GM21360 (cell line): ENCODE measurements around the gene ATXN1.
"Not testable (repeated sequence)": the region's sequence is repeated elsewhere in the genome, so short reads cannot be mapped to it uniquely, and the experiment has no call there.

Experiments
- ATAC-seq: cut with Tn5 transposase; IDR thresholded peaks from one replicate; pipeline ENCODE4 v1.9.1; 2021; ENCODE audit warnings: mild to moderate bottlenecking, moderate library complexity; ENCODE audit not compliant: unreplicated experiment

Gene ATXN1

DNA sequence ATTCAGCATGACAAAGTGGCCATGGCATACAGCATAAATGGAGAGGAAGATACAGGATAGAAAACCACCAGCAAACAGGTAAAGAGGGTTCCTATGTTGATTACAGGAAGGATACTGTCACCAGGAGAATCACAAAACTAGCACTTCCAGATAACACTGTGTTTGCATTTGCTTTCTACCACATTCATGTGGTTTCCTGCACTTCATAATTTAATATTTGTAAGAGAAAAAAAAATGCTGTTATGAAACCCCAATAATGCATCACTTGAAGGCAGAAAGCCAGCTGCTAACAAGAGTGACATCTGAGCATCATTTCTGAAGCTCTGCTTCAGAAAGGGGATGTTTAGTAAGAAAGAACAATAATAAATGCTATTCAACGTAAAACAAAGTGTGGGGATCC, 106.6 kb downstream of the ATXN1 start:
- no peak for ATAC-seq

GRCh38 chr6:16653226-16653625, 108.0 kb downstream of the ATXN1 start:
- ATAC-seq = no peak

- ATAC-seq = no peak
Observed at GRCh38 chr6:16651871-16652270, 109.4 kb downstream of the ATXN1 start.

- ATAC-seq = no peak
Observed at GRCh38 chr6:16649890-16650289, 111.4 kb downstream of the ATXN1 start.

GRCh38 chr6:16649241-16649640, 112.0 kb downstream of the ATXN1 start:
- no peak for ATAC-seq

DNA sequence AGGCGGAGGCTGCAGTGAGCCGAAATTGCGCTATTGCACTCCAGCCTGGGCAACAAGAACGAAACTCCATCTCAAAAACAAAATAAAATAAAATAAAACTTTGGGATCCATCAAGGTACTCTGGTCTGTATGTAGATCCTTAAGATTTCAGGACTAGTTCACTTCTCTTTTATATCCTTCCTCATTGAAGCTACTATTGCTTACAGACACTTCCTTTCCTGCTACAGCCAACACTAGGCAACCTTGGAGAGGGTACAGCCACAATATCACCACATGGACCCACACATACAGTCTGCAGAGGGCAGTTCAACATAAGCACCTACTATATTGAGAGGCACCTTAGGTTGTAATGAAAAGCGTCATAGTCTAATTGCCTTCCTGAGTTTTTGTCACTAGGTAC, 113.3 kb downstream of the ATXN1 start:
- ATAC-seq = no peak

DNA sequence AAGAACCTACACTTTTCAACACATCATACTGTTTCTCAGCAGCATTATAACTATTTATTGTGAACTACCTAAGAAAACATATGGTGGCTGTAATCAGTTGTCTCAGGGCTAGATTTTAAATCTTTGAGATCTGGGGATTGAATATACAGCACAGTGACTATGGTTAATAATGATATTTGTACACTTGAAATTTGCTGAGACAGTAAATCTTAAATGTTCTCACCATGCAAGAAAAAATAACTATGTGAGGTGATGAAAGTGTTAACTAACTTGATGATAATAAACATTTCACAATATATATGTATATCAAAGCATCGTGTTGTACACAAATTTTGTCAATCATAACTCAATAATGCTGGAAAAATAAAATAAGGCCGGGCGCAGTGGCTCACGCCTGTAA, 113.8 kb downstream of the ATXN1 start:
- ATAC-seq = no peak

- no peak for ATAC-seq
Observed at GRCh38 chr6:16644540-16645250, 116.6 kb downstream of the ATXN1 start.

DNA sequence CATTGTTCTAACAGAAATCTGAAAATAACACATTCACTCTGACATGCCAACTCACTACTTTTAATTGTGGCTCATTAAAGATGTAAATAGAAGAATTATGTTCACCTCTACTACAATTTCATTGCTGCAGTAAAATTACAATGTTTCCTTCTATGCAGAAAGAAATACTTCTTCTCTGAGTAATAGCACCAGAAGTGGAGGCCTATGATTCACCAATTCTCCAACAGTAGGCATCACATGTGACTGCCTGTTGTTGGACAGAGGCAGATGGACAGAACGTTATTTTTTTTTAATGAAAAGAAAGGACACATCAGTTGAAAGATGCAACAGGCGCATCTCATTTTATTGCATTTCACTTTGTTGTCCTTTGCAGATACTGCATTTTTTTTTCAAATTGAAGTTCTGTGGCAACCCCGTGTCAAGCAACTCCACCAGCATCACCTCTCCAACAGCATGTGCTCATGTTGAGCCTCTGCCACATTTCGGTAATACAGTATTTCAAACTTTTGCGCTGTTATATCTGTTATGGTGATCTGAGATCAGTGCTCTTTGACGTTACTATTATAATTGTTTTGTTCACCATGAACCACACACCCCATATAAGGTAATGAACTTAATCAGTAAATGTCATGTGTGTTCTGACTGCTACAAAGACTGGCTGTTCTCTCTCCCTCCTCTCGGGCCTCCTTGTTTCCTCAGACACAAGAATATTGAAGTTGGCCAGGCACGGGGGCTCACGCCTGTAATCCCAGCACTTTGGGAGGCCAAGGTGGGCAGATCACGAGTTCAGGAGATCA, 121.4 kb downstream of the ATXN1 start:
- no peak for ATAC-seq

- ATAC-seq = no peak
Observed at GRCh38 chr6:16637635-16638034, 123.6 kb downstream of the ATXN1 start.

DNA sequence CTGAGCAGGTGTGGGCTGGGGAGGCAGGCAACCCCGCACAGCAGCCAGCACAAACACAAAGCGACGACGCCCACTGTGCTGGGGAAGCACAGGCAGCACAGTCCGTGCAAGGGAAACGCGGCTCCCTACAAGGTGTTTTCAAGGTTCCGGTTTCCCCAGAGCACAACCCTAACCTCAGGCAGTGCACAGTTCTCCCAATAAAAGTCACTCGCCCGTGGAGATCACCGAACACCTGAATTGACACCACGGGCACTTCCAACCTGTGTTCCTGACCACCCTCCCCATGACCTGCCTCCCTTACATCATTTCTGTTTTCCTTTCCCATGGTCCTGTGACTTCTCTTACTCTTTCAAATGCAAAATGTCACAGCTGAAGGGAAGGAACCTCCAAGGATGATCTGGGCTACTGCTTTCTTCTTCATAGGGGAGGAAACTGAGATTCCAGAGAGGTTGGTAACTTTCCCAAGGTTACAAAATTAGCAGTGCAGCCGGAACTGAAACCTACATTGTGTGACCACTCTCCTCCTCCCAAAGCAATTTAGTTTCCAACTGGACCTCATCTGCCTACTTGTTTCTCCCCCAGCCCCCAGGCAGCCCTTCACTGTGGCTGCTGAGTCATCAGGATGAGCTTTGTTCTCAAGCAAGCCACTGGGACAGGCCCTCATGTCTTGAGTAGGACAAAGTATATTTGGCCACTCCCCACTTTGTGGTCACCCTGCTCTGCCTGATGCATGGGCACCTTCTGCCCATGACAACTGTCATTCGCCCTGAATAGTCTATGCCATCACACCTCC, 125.3 kb downstream of the ATXN1 start:
- ATAC-seq = no peak

DNA sequence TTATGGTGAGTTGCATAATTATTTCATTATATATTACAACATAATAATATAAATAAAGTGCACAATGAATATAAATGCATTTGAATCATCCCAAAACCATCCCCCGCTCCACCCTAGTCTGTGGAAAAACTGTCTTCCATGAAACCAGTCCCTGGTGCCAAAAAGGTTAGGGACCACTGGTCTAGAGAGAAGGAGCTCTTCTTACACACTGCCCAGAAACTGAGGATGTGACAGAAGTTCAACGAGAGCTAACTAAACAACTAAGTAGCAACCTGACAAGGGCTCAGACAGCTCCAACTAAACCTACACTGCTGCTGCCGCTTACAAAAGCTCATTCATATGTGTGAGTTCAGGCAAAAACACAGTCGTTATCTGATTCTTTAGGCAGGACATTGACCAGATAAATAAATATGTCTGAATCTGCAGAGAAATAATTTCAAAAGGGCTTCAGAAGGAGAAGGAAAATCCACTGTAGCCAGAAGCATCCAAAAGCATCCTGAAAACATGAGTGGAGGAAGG, 125.9 kb downstream of the ATXN1 start:
- no peak for ATAC-seq

DNA sequence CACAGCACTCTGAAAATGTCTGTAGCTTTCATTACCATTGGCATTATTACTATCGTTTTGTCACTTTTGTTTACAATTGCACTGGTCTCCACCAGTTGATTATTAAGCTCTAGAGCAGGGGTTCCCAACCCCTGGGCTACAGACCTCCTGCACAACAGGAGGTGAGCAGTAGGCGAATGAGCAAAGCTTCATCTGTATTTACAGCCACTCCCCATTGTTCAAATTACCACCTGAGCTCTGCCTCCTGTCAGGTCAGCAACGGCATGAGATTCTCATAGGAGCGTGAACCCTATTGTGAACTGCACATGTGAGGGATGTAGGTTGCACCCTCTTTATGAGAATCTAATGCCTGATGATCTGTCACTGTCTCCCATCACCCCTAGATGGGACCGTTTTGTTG, 126.4 kb downstream of the ATXN1 start:
- no peak for ATAC-seq

GRCh38 chr6:16633961-16634360, 127.3 kb downstream of the ATXN1 start:
- ATAC-seq = no peak

DNA sequence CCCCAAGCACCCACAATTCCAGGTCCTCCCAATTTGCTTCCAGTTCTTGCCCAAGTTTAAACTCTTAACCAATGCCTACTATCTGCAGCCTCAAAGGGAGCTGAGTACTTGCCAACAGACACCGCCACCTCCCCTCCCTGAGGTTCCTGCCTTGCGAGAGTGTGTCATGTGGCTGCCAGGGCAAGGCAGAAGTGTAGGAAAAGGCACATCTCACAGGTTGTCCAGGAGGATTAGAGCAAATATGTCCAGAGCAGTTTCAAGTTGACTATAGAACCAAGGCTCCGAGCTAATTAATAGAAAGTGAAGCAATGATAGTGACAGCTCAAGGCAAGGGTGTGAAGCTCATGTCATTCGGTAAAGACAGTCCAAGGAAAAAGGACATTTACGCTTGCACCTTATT, 127.8 kb downstream of the ATXN1 start:
- ATAC-seq = no peak

GRCh38 chr6:16632101-16632500, 129.2 kb downstream of the ATXN1 start:
- no peak for ATAC-seq

- ATAC-seq = no peak
Observed at GRCh38 chr6:16630026-16630643, 131.1 kb downstream of the ATXN1 start.

DNA sequence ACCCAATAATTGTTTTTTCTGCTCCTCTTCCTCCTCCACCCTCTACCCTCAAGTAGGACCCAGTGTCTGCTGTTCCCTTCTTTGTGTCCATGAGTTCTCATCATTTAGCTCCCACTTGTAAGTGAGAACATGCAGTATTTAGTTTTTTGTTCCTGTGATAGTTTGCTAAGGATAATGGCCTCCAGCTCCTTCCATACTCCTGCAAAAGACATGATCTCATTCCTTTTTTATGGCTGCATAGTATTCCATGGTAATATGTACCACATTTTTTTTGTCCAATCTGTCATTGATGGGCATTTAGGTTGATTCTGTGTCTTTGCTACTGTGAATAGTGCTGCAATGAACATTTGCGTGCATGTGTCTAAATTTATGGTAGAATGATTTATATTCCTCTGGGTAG, 132.7 kb downstream of the ATXN1 start:
- ATAC-seq = not testable (repeated sequence)

DNA sequence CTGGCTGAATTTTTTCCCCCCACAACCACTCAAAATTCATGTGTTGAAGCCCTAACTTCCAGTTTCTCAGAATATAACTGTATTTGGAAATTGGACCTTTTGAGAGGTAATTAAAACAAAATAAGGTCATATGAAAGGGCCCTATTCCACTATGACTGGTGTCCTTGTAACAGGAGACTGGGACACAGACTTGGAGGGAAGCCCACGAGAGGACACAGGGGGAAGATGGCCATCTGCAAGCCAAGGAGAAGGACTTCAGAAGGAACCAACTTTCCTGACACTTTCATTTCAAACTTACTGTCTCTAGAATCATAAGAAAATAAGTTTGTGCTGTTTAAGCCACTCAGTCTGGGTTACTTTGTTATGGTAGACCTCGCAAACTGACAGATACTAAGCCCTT, 134.6 kb downstream of the ATXN1 start:
- no peak for ATAC-seq

GRCh38 chr6:16625291-16626265, 135.7 kb downstream of the ATXN1 start:
- no peak for ATAC-seq
